GM23338 (cell line): Measurements from ENCODE around the gene SMIM45.

Experiments used
- ATAC-seq: fragments of 200-7000 bp; cut with Tn5 transposase; 3 replicates; pipeline ENCODE4 v1.9.1; 2020
- DNase-seq: peaks from one replicate; pipeline ENCODE4 v3.0.0-alpha.2; 2015; ENCODE audit warnings: low spot score
- H2AFZ ChIP-seq: fragments of 200-600 bp; sonication (generic); 2 replicates; pipeline ENCODE4 v1.8.0; 2016; ENCODE audit warnings: antibody characterized with exemption, mild to moderate bottlenecking, moderate library complexity
- H3F3A ChIP-seq: fragments of 200-600 bp; sonication (generic); replicated peaks from 2 replicates; pipeline ENCODE4 v1.8.0; 2017; ENCODE audit warnings: antibody characterized with exemption, mixed run types, low read depth
- H3K27ac ChIP-seq: fragments of 200-600 bp; sonication (generic); 2 replicates; pipeline ENCODE4 v1.6.1; 2016; ENCODE audit warnings: low read depth
- H3K27me3 ChIP-seq: fragments of 200-600 bp; sonication (generic); 2 replicates; pipeline ENCODE4 v1.8.0; 2016; ENCODE audit warnings: mild to moderate bottlenecking, mixed run types, moderate library complexity; ENCODE audit not compliant: insufficient read depth
- H3K36me3 ChIP-seq: fragments of 200-600 bp; sonication (generic); 2 replicates; pipeline ENCODE4 v1.8.0; 2016; ENCODE audit warnings: mild to moderate bottlenecking; ENCODE audit not compliant: insufficient read depth
- H3K4me1 ChIP-seq: fragments of 200-600 bp; sonication (generic); 2 replicates; pipeline ENCODE4 v1.8.0; 2016; ENCODE audit warnings: mild to moderate bottlenecking, moderate library complexity; ENCODE audit not compliant: insufficient read depth
- H3K4me2 ChIP-seq: fragments of 200-600 bp; sonication (generic); 2 replicates; pipeline ENCODE4 v1.7.1; 2017; ENCODE audit warnings: mixed run types
- H3K4me3 ChIP-seq: fragments of 200-600 bp; sonication (generic); 2 replicates; pipeline ENCODE4 v1.6.1; 2016; ENCODE audit warnings: mixed run types
- H3K79me2 ChIP-seq: fragments of 200-600 bp; sonication (generic); replicated peaks from 2 replicates; pipeline ENCODE4 v1.8.0; 2017; ENCODE audit warnings: mild to moderate bottlenecking; ENCODE audit not compliant: insufficient read depth
- H3K9me2 ChIP-seq: fragments of 200-600 bp; sonication (generic); 2 replicates; pipeline ENCODE4 v1.8.0; 2017; ENCODE audit not compliant: insufficient read depth
- H4K20me1 ChIP-seq: fragments of 200-600 bp; sonication (generic); replicated peaks from 2 replicates; pipeline ENCODE4 v1.8.0; 2017; ENCODE audit warnings: mild to moderate bottlenecking; ENCODE audit not compliant: insufficient read depth
- H3K27ac Mint-ChIP-seq: 2 replicates; pipeline ENCODE4 v1.8.0; 2020; ENCODE audit warnings: inconsistent platforms, mild to moderate bottlenecking, moderate library complexity, mixed read lengths
- H3K27me3 Mint-ChIP-seq: 3 replicates; pipeline ENCODE4 v1.8.0; 2022; ENCODE audit warnings: low read depth, mild to moderate bottlenecking, moderate library complexity, mixed read lengths, inconsistent platforms; ENCODE audit not compliant: insufficient read depth, poor library complexity
- H3K36me3 Mint-ChIP-seq: 3 replicates; pipeline ENCODE4 v1.8.0; 2021; ENCODE audit warnings: low read depth, mild to moderate bottlenecking, inconsistent platforms, moderate library complexity, mixed read lengths
- H3K4me1 Mint-ChIP-seq: 3 replicates; pipeline ENCODE4 v1.8.0; 2020; ENCODE audit warnings: mild to moderate bottlenecking, inconsistent platforms, mixed read lengths
- H3K4me3 Mint-ChIP-seq: 3 replicates; pipeline ENCODE4 v1.8.0; 2021; ENCODE audit warnings: moderate library complexity, mild to moderate bottlenecking, inconsistent platforms, mixed read lengths
- H3K9me3 Mint-ChIP-seq: 3 replicates; pipeline ENCODE4 v1.8.0; 2020; ENCODE audit warnings: moderate library complexity, mild to moderate bottlenecking, inconsistent platforms, mixed read lengths
- CREB1 ChIP-seq: fragments of 250-450 bp; sonication (Bioruptor Pico); IDR thresholded peaks from 2 replicates; pipeline ENCODE4 v1.5.0; 2020; ENCODE audit warnings: low read depth, mild to moderate bottlenecking, moderate library complexity
- EZH2 ChIP-seq: fragments of 200-600 bp; sonication (generic); IDR thresholded peaks from one replicate; pipeline ENCODE4 v1.8.0; 2017; ENCODE audit warnings: antibody characterized with exemption, mild to moderate bottlenecking, low read depth; ENCODE audit not compliant: unreplicated experiment
- EZH2phosphoT487 ChIP-seq: fragments of 200-600 bp; sonication (generic); IDR thresholded peaks from one replicate; pipeline ENCODE4 v1.8.1; 2018; ENCODE audit warnings: antibody characterized with exemption; ENCODE audit not compliant: unreplicated experiment
- JUNB ChIP-seq: IDR thresholded peaks from one replicate; pipeline ENCODE4 v1.6.1; 2016; ENCODE audit warnings: antibody characterized with exemption; ENCODE audit not compliant: unreplicated experiment
- NANOG ChIP-seq: IDR thresholded peaks from 2 replicates; pipeline ENCODE4 v1.6.1; 2016; ENCODE audit warnings: antibody characterized with exemption, borderline replicate concordance
- STAT1 ChIP-seq: IDR thresholded peaks from one replicate; pipeline ENCODE4 v1.6.1; 2016; ENCODE audit warnings: antibody characterized with exemption; ENCODE audit not compliant: unreplicated experiment
- ZNF114 ChIP-seq: fragments of 250-450 bp; sonication (Bioruptor Pico); IDR thresholded peaks from 2 replicates; pipeline ENCODE4 v1.5.0; 2020; ENCODE audit warnings: mild to moderate bottlenecking, moderate library complexity
- TF ChIP-seq, protein P1 (sequence below), 2 experiments: fragments of 200-600 bp in 1 of 2; sonication (generic) in 1 of 2; conservative IDR thresholded peaks; 2 replicates each; pipeline versions ENCODE4 v1.5.1 to v1.6.1; 2016 to 2017; ENCODE audit warnings: antibody characterized with exemption in 2 of 2, low read depth in 2 of 2, mild to moderate bottlenecking in 2 of 2, moderate library complexity in 1 of 2
- TF ChIP-seq, protein P2 (sequence below): IDR thresholded peaks from 2 replicates; pipeline ENCODE4 v1.6.1; 2016; ENCODE audit warnings: antibody characterized with exemption
- TF ChIP-seq, protein P3 (sequence below): IDR thresholded peaks from one replicate; pipeline ENCODE4 v1.6.1; 2018; ENCODE audit warnings: antibody characterized with exemption; ENCODE audit not compliant: unreplicated experiment

The SMIM45 gene

DNA sequence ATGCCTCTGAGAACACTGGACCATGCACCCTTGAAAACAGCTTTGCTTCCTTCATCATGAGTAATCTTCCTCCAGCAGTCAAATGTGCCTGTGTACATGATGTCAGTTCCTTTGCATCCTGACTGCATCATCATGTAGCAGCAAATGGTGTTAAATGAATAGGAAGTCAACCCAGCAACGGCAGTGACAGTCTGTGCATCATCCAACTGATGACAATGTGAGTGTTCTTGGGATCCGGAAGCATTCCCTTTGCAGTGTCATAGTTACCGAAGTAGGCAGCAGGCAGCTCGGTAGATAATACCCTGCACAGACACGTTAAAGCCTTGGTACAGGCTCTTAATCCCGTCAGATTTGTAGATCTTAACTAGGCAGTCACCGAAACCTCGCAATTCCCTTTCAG, 49.2 kb downstream of the SMIM45 start (continued):
- TF ChIP-seq, protein P1, sequence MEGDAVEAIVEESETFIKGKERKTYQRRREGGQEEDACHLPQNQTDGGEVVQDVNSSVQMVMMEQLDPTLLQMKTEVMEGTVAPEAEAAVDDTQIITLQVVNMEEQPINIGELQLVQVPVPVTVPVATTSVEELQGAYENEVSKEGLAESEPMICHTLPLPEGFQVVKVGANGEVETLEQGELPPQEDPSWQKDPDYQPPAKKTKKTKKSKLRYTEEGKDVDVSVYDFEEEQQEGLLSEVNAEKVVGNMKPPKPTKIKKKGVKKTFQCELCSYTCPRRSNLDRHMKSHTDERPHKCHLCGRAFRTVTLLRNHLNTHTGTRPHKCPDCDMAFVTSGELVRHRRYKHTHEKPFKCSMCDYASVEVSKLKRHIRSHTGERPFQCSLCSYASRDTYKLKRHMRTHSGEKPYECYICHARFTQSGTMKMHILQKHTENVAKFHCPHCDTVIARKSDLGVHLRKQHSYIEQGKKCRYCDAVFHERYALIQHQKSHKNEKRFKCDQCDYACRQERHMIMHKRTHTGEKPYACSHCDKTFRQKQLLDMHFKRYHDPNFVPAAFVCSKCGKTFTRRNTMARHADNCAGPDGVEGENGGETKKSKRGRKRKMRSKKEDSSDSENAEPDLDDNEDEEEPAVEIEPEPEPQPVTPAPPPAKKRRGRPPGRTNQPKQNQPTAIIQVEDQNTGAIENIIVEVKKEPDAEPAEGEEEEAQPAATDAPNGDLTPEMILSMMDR (conservative IDR thresholded peaks at IDR 0.05; ENCODE audit: low read depth in 2 of 2): no peak
- TF ChIP-seq EZH2: no peak
- TF ChIP-seq, protein P2, sequence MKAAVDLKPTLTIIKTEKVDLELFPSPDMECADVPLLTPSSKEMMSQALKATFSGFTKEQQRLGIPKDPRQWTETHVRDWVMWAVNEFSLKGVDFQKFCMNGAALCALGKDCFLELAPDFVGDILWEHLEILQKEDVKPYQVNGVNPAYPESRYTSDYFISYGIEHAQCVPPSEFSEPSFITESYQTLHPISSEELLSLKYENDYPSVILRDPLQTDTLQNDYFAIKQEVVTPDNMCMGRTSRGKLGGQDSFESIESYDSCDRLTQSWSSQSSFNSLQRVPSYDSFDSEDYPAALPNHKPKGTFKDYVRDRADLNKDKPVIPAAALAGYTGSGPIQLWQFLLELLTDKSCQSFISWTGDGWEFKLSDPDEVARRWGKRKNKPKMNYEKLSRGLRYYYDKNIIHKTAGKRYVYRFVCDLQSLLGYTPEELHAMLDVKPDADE: no peak
- TF ChIP-seq, protein P3, sequence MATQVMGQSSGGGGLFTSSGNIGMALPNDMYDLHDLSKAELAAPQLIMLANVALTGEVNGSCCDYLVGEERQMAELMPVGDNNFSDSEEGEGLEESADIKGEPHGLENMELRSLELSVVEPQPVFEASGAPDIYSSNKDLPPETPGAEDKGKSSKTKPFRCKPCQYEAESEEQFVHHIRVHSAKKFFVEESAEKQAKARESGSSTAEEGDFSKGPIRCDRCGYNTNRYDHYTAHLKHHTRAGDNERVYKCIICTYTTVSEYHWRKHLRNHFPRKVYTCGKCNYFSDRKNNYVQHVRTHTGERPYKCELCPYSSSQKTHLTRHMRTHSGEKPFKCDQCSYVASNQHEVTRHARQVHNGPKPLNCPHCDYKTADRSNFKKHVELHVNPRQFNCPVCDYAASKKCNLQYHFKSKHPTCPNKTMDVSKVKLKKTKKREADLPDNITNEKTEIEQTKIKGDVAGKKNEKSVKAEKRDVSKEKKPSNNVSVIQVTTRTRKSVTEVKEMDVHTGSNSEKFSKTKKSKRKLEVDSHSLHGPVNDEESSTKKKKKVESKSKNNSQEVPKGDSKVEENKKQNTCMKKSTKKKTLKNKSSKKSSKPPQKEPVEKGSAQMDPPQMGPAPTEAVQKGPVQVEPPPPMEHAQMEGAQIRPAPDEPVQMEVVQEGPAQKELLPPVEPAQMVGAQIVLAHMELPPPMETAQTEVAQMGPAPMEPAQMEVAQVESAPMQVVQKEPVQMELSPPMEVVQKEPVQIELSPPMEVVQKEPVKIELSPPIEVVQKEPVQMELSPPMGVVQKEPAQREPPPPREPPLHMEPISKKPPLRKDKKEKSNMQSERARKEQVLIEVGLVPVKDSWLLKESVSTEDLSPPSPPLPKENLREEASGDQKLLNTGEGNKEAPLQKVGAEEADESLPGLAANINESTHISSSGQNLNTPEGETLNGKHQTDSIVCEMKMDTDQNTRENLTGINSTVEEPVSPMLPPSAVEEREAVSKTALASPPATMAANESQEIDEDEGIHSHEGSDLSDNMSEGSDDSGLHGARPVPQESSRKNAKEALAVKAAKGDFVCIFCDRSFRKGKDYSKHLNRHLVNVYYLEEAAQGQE: no peak
- TF ChIP-seq STAT1: no peak
- no peak for TF ChIP-seq JUNB
- no peak for TF ChIP-seq EZH2phosphoT487
- TF ChIP-seq ZNF114: no peak

DNA sequence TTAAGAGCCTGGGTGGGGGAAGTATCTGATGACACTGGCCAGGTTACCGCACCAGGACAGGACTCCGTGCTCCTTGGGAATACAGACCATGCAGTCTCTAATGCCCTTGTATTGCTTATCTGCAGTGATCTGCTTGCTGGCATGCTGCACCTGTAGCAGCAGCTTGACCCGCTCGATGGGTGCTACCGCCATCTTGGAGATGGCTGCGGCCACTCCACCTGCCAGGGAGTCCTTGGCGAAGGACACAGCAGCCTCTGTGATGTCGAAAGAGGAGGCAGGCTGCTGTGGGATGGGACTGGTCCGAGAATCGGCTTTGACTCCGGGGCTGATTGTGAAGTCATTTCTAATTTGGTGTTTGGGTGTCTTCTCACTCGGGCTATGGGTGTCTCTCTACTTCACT, 49.8 kb downstream of the SMIM45 start:
- no peak for DNase-seq
- H3K9me3 Mint-ChIP-seq: no peaks in the 10 kb centered on the region
- Histone ChIP-seq H3K9me2 (no peaks in the 10 kb centered on the region; the same call in 1 of the 2 replicates), H3K4me1 (no peaks in the 10 kb centered on the region), H4K20me1 (no peaks in the 10 kb centered on the region), H3F3A (no peaks in the 10 kb centered on the region), H3K4me3 (no peak overlapping the region), H3K36me3 (no peaks in the 10 kb centered on the region), H2AFZ (no peak overlapping the region), H3K4me2 (no peak overlapping the region), H3K27me3 (no peaks in the 10 kb centered on the region), H3K27ac (no peak overlapping the region), H3K79me2 (no peaks in the 10 kb centered on the region)
- ATAC-seq: no peak
- peaks cover 8% of the 10 kb centered on the region; the same call in 2 of the 3 replicates for H3K4me1 Mint-ChIP-seq
- H3K27me3 Mint-ChIP-seq: peaks cover 1% of the 10 kb centered on the region
- no peaks in the 10 kb centered on the region; the same call in 2 of the 3 replicates for H3K36me3 Mint-ChIP-seq
- no peak overlapping the region for H3K4me3 Mint-ChIP-seq
- no peak overlapping the region for H3K27ac Mint-ChIP-seq
- TF ChIP-seq, protein P1 (conservative IDR thresholded peaks at IDR 0.05; ENCODE audit: low read depth in 2 of 2): no peak
- TF ChIP-seq NANOG: no peak
- no peak for TF ChIP-seq CREB1 (CRISPR knock-in tag)
- no peak for TF ChIP-seq JUNB
